Caco-2 (cell line): ENCODE data around the gene LRRN4CL. TPM values are rescaled to one million over a fixed set of nuclear protein-coding genes. Genes with fewer than 3 reads are reported as not detected.

Experiments
- BruUV-seq: library from RNA; stranded (reverse); fragments of 400-500 nt; replicated peaks from 2 replicates; lab custom pipeline; 2021; lab: Mats Ljungman, UMichigan
- CTCF ChIA-PET: fragments of 300-600 bp; sonication (Branson Sonifier 250); formaldehyde crosslinking; loops from one replicate; lab custom pipeline; 2022; ENCODE audit warnings: antibody characterized with exemption; lab: Charles Lee
- POLR2A ChIA-PET: fragments of 300-600 bp; sonication (Branson Sonifier 250); formaldehyde crosslinking; loops from one replicate; lab custom pipeline; 2022; ENCODE audit warnings: antibody characterized with exemption; lab: Charles Lee
- DNase-seq, 2 experiments: peaks; one replicate each; pipeline versions ENCODE4 v3.0.0 to v3.0.0-alpha.2; 2020 to 2022
- H3K27me3 ChIP-seq: replicated peaks from 2 replicates; pipeline ENCODE4 v1.6.0; 2011; ENCODE audit warnings: low read length; ENCODE audit not compliant: control insufficient read depth, insufficient read depth
- H3K36me3 ChIP-seq: 2 replicates; pipeline ENCODE4 v1.5.1; 2011; ENCODE audit warnings: low read length; ENCODE audit not compliant: control insufficient read depth, insufficient read depth
- H3K4me1 ChIP-seq: fragments of 250-450 bp; sonication (Bioruptor Pico); 2 replicates; pipeline ENCODE4 v1.5.1; 2020; ENCODE audit warnings: mild to moderate bottlenecking
- H3K4me3 ChIP-seq: 2 replicates; pipeline ENCODE4 v1.5.1; 2011; ENCODE audit warnings: low read depth, mild to moderate bottlenecking, control low read depth, low read length
- H3K9me3 ChIP-seq: fragments of 250-450 bp; sonication (Bioruptor Pico); 2 replicates; pipeline ENCODE4 v1.5.1; 2020; ENCODE audit warnings: mild to moderate bottlenecking, moderate library complexity
- H3K27ac Mint-ChIP-seq: one replicate; pipeline ENCODE4 v1.8.0; 2022; ENCODE audit warnings: mixed read lengths; ENCODE audit not compliant: unreplicated experiment
- H3K27me3 Mint-ChIP-seq: one replicate; pipeline ENCODE4 v1.8.0; 2022; ENCODE audit warnings: mixed read lengths; ENCODE audit not compliant: insufficient read depth, unreplicated experiment
- H3K36me3 Mint-ChIP-seq: one replicate; pipeline ENCODE4 v1.8.0; 2022; ENCODE audit warnings: mild to moderate bottlenecking, mixed read lengths; ENCODE audit not compliant: insufficient read depth, unreplicated experiment
- H3K4me1 Mint-ChIP-seq: one replicate; pipeline ENCODE4 v1.8.0; 2022; ENCODE audit warnings: low read depth, mixed read lengths; ENCODE audit not compliant: unreplicated experiment
- H3K4me3 Mint-ChIP-seq: one replicate; pipeline ENCODE4 v1.8.0; 2022; ENCODE audit warnings: mild to moderate bottlenecking, moderate library complexity, mixed read lengths; ENCODE audit not compliant: unreplicated experiment
- H3K9me3 Mint-ChIP-seq: one replicate; pipeline ENCODE4 v1.8.0; 2022; ENCODE audit warnings: mixed read lengths; ENCODE audit not compliant: unreplicated experiment
- intact Hi-C: fragments of 100-400 bp; cut with micrococcal nuclease; formaldehyde crosslinking; loops from one replicate; pipeline ENCODE4 v1.10.0; 2022; ENCODE audit not compliant: unreplicated experiment
- total RNA-seq: library from RNA; stranded (reverse); gene quantifications from 2 replicates; pipeline ENCODE4 v1.2.3, GENCODE V29; 2022
- TF ChIP-seq, protein P1 (sequence below), 2 experiments: fragments of 200-600 bp in 1 of 2; IDR thresholded peaks; 1 replicate in 1 of 2; 2 replicates in 1 of 2; pipeline versions ENCODE4 v1.5.1 to v1.8.0; 2011 to 2022; ENCODE audit warnings: antibody characterized with exemption in 1 of 2, control low read depth in 1 of 2, inconsistent platforms in 1 of 2, low read depth in 1 of 2, low read length in 1 of 2, mild to moderate bottlenecking in 1 of 2, moderate library complexity in 1 of 2; ENCODE audit not compliant: insufficient read depth in 1 of 2, severe bottlenecking in 1 of 2, unreplicated experiment in 1 of 2

LRRN4CL gene
- total RNA-seq, 1 experiment from 2014 or later: 0.64 TPM

DNA sequence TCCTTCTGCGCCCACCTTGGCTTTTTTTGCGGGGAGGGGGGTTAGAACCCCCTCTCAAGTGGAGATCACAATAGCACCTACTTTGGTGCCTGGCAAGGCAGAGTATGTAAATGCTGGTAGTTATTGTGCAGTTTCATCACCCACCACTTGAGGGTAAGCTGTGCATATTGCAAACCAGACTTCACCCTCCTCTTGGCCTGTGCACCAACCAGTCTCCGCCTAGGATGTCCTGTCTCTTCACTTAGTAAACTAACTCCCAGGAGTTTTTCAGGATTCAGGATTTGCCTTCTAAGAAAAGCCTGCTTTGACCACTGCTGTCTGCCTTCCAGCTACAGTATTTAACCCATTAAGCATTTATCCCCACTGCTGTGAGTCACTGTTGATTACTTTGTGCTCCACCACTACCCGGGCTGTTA lies 8.5 kb downstream of the LRRN4CL start:
- no TSS peak for BruUV-seq
- ChIA-PET CTCF (interaction anchor here (0.6 to 1.5 kb wide), 7 partner anchors 14 to 91 kb away, joined by 3 to 12 read pairs (median 5); partner anchors contain the start of genes C11orf98, CSKMT, TAF6L and ZBTB3), POLR2A (interaction anchor here (0.8 to 1.5 kb wide), 4 partner anchors 9 to 89 kb away, joined by 4 to 7 read pairs (median 5); partner anchors contain the start of genes C11orf98, CSKMT, LBHD1 and TUT1)
- peak overlapping the region; percentile 49 for H3K27ac Mint-ChIP-seq
- TF ChIP-seq, protein P1, sequence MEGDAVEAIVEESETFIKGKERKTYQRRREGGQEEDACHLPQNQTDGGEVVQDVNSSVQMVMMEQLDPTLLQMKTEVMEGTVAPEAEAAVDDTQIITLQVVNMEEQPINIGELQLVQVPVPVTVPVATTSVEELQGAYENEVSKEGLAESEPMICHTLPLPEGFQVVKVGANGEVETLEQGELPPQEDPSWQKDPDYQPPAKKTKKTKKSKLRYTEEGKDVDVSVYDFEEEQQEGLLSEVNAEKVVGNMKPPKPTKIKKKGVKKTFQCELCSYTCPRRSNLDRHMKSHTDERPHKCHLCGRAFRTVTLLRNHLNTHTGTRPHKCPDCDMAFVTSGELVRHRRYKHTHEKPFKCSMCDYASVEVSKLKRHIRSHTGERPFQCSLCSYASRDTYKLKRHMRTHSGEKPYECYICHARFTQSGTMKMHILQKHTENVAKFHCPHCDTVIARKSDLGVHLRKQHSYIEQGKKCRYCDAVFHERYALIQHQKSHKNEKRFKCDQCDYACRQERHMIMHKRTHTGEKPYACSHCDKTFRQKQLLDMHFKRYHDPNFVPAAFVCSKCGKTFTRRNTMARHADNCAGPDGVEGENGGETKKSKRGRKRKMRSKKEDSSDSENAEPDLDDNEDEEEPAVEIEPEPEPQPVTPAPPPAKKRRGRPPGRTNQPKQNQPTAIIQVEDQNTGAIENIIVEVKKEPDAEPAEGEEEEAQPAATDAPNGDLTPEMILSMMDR (IDR thresholded peaks at IDR 0.05; ENCODE audit: insufficient read depth in 1 of 2, low read depth in 1 of 2, low read length in 1 of 2, severe bottlenecking in 1 of 2, unreplicated experiment in 1 of 2): peak; percentile 45 to 66
- H3K4me3 Mint-ChIP-seq: peak overlapping the region; percentile 38
- Histone ChIP-seq H3K4me3 (no peak overlapping the region), H3K27me3 (no peaks in the 10 kb centered on the region), H3K9me3 (no peaks in the 10 kb centered on the region), H3K4me1 (no peaks in the 10 kb centered on the region; the same call in 1 of the 2 replicates), H3K36me3 (no peaks in the 10 kb centered on the region)
- peak; percentile 66 to 76 for DNase-seq
- H3K36me3 Mint-ChIP-seq: peaks cover 13% of the 10 kb centered on the region
- intact Hi-C loops: loop anchor here (1.0 kb wide), 1 partner anchor 41 kb away; no protein-coding TSS in a partner anchor
- H3K9me3 Mint-ChIP-seq: no peaks in the 10 kb centered on the region
- H3K4me1 Mint-ChIP-seq: peaks cover 15% of the 10 kb centered on the region
- no peaks in the 10 kb centered on the region for H3K27me3 Mint-ChIP-seq

DNA sequence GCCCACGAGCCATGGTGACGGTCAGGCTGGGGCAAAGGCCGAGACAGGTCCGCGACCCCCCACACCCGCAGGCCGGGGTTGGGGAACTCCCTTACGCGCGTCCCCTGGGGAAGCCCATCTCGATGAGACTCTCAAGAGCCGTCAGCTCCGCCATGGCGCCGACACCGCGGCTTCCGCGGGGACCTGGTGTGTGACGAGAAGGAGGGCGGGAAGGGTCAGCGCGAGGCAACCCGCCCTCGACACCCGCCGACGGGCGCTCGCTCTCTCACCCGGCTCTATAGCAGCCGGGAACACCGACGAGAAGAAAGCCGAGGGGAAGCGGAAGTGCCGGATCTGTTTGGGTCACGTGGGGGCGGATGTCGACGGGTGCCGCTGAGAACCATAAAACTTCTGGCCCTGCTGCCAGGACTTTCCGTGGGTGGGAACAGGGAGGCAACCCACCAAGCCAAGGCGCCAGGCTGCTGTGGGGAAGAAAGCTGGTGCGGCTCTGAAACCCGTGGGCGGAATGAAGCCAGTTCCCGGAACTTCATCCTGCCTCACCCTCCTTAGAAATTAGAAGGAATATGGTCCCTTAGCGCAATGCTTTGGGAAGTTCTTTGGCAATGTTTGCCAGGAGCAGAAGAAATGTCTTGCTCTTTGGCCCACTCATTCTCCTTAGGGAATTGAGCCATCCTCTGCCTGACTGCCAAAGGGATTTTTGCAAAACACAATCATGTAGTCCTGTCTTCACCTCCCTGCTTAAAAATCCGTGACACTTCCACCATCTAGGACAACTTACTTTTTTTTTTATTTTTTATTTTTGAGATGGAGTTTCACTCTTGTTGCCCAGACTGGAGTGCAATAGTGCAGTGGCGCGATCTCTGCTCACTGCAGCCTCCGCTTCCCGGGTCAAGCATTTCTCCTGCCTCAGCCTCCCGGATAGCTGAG lies 10.3 kb downstream of the LRRN4CL start, which contains the start of gene UBXN1:
TSS of gene UBXN1 (minus strand) at position 304 of the 927 bp plus-strand sequence. CDS start at position 154, 150 bp downstream.
- TF ChIP-seq, protein P1 (IDR thresholded peaks at IDR 0.05; ENCODE audit: insufficient read depth in 1 of 2, low read depth in 1 of 2, low read length in 1 of 2, severe bottlenecking in 1 of 2, unreplicated experiment in 1 of 2): no peak
- Mint-ChIP-seq H3K27me3 (no peaks in the 10 kb centered on the region), H3K36me3 (peaks cover 26% of the 10 kb centered on the region), H3K4me3 (peak within 1 kb of the TSS; percentile 81), H3K9me3 (no peaks in the 10 kb centered on the region), H3K4me1 (peaks cover 15% of the 10 kb centered on the region), H3K27ac (peak within 1 kb of the TSS; percentile 91)
- TSS peak; percentile 64 for BruUV-seq
- peak; percentile 87 to 88 for DNase-seq
- POLR2A ChIA-PET: interaction anchor here (0.6 kb wide), 1 partner anchor 177 kb away, joined by 8 read pairs; no protein-coding TSS in a partner anchor
- CTCF ChIA-PET: no interaction called here
- Histone ChIP-seq H3K4me1 (no peaks in the 10 kb centered on the region; the same call in 1 of the 2 replicates), H3K4me3 (peak within 1 kb of the TSS; percentile 95), H3K27me3 (no peaks in the 10 kb centered on the region), H3K36me3 (no peaks in the 10 kb centered on the region), H3K9me3 (no peaks in the 10 kb centered on the region)
- intact Hi-C loops: loop anchor here (1.0 to 10.0 kb wide), 3 partner anchors 8 to 284 kb away; partner anchors contain the start of gene UQCC3

DNA sequence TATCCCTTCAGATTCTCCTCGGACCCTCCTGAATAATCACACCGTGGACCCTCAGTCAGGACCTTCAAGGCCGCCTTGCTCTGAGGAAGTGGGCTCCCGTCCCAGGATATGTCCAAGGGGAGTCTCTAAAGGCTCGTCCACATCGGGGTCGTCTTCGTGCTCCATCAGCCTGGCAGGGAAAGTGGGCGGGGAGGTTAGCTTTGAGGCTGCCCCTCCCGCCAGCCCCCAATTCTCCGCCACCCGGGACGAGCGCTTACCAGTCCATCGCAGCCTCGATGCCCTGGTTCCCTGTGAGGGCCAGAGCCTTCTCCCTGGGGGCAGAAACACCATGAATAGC lies 10.9 kb downstream of the LRRN4CL start:
- Histone ChIP-seq H3K36me3 (no peaks in the 10 kb centered on the region), H3K9me3 (no peaks in the 10 kb centered on the region), H3K4me3 (peak overlapping the region; percentile 95), H3K27me3 (no peaks in the 10 kb centered on the region), H3K4me1 (no peaks in the 10 kb centered on the region; the same call in 1 of the 2 replicates)
- peaks cover 32% of the 10 kb centered on the region for H3K36me3 Mint-ChIP-seq
- H3K4me3 Mint-ChIP-seq: peak overlapping the region; percentile 81
- ChIA-PET POLR2A (no interaction called here), CTCF (no interaction called here)
- intact Hi-C loops: loop anchor here (10.0 kb wide), 1 partner anchor 284 kb away; no protein-coding TSS in a partner anchor
- TF ChIP-seq, protein P1 (IDR thresholded peaks at IDR 0.05; ENCODE audit: insufficient read depth in 1 of 2, low read depth in 1 of 2, low read length in 1 of 2, severe bottlenecking in 1 of 2, unreplicated experiment in 1 of 2): no peak
- H3K27ac Mint-ChIP-seq: peak overlapping the region; percentile 91
- no peaks in the 10 kb centered on the region for H3K9me3 Mint-ChIP-seq
- no peak for DNase-seq
- no peaks in the 10 kb centered on the region for H3K27me3 Mint-ChIP-seq
- H3K4me1 Mint-ChIP-seq: peaks cover 15% of the 10 kb centered on the region
- no TSS peak for BruUV-seq
